ENCODE data around the gene GAREM1.
"Not testable (repeated sequence)": the region's sequence is repeated elsewhere in the genome, so short reads cannot be mapped to it uniquely, and the experiment has no call there.

Gene GAREM1

GRCh38 chr18:32258148-32258547 is 212.5 kb downstream of the GAREM1 start:
- DNase-seq (ENCODE audit: low read depth in 2 of 2), result no peak

- no peak for DNase-seq (ENCODE audit: low read depth in 2 of 2)
Observed at GRCh38 chr18:32257084-32257785, 213.4 kb downstream of the GAREM1 start.

GRCh38 chr18:32255570-32255969 is 215.1 kb downstream of the GAREM1 start:
- no peak for DNase-seq (ENCODE audit: low read depth in 2 of 2)

GRCh38 chr18:32252141-32252860 is 218.4 kb downstream of the GAREM1 start:
- no peak for DNase-seq (ENCODE audit: low read depth in 2 of 2)

- no peak for DNase-seq (ENCODE audit: low read depth in 2 of 2)
Observed at GRCh38 chr18:32251466-32251865, 219.2 kb downstream of the GAREM1 start.

GRCh38 chr18:32249147-32249929 is 221.3 kb downstream of the GAREM1 start:
- no peak for DNase-seq (ENCODE audit: low read depth in 2 of 2)

GRCh38 chr18:32244881-32245280 is 225.8 kb downstream of the GAREM1 start:
- DNase-seq (ENCODE audit: low read depth in 2 of 2), result no peak

GRCh38 chr18:32243358-32243757 is 227.3 kb downstream of the GAREM1 start:
- no peak for DNase-seq (ENCODE audit: low read depth in 2 of 2)

GRCh38 chr18:32242395-32242794 is 228.3 kb downstream of the GAREM1 start:
- DNase-seq (ENCODE audit: low read depth in 2 of 2), result no peak

GRCh38 chr18:32238635-32239268 is 231.9 kb downstream of the GAREM1 start:
- no peak for DNase-seq (ENCODE audit: low read depth in 2 of 2)

GRCh38 chr18:32237049-32237448 is 233.6 kb downstream of the GAREM1 start:
- no peak for DNase-seq (ENCODE audit: low read depth in 2 of 2)

- not testable (repeated sequence) for DNase-seq (ENCODE audit: low read depth in 2 of 2)
Observed at GRCh38 chr18:32233348-32233747, 237.3 kb downstream of the GAREM1 start.

GRCh38 chr18:32219431-32220018 is 251.2 kb downstream of the GAREM1 start:
- DNase-seq (ENCODE audit: low read depth in 2 of 2), result no peak

GRCh38 chr18:32216390-32216789 is 254.3 kb downstream of the GAREM1 start:
- no peak for DNase-seq (ENCODE audit: low read depth in 2 of 2)

GRCh38 chr18:32213693-32214092 is 257.0 kb downstream of the GAREM1 start:
- DNase-seq (ENCODE audit: low read depth in 2 of 2), result no peak
